NCI-H524 treated with DMSO at 0.1 percent for 48 hours (cell line): ENCODE results near the gene CLTA.
"Not testable (repeated sequence)": the region's sequence is repeated elsewhere in the genome, so short reads cannot be mapped to it uniquely, and the experiment has no call there.

ENCODE experiments used
- DNase-seq: peaks from one replicate; lab custom pipeline; 2025; lab: John Stamatoyannopoulos, UW

Gene CLTA

GRCh38 chr9:36158917-36159316 is 31.8 kb upstream of the CLTA start:
- DNase-seq, result no peak

- DNase-seq, result not testable (repeated sequence)
These were observed 31.2 kb upstream of the CLTA start for GRCh38 chr9:36159509-36159908.

GRCh38 chr9:36160126-36160525 is 30.6 kb upstream of the CLTA start:
- not testable (repeated sequence) for DNase-seq

- no peak for DNase-seq
These were observed 29.5 kb upstream of the CLTA start for GRCh38 chr9:36161187-36161586.

GRCh38 chr9:36162211-36162738 is 28.4 kb upstream of the CLTA start:
- DNase-seq, result no peak

GRCh38 chr9:36163049-36163785 is 27.5 kb upstream of the CLTA start:
- peak; percentile 70 for DNase-seq

GRCh38 chr9:36163786-36164170 is 26.9 kb upstream of the CLTA start:
- no peak for DNase-seq

- no peak for DNase-seq
These were observed 26.3 kb upstream of the CLTA start for GRCh38 chr9:36164372-36164771.

- DNase-seq, result peak; percentile 71
These were observed 25.7 kb upstream of the CLTA start for GRCh38 chr9:36164989-36165388.

GRCh38 chr9:36165826-36166167 is 24.9 kb upstream of the CLTA start:
- no peak for DNase-seq

GRCh38 chr9:36166168-36166927 is 24.4 kb upstream of the CLTA start:
- DNase-seq, result no peak

GRCh38 chr9:36169166-36169565 is 21.6 kb upstream of the CLTA start, which contains the start of gene CCIN:
Gene CCIN (plus strand): TSS chr9:36169388. CDS start chr9:36169503, 115 bp downstream.
- DNase-seq, result no peak

- DNase-seq, result no peak
These were observed 21.0 kb upstream of the CLTA start for GRCh38 chr9:36169708-36170107.

- no peak for DNase-seq
These were observed 20.2 kb upstream of the CLTA start for GRCh38 chr9:36170531-36170930.

GRCh38 chr9:36173861-36174260 is 16.9 kb upstream of the CLTA start:
- no peak for DNase-seq

- DNase-seq, result no peak
These were observed 16.4 kb upstream of the CLTA start for GRCh38 chr9:36174271-36174670.

- no peak for DNase-seq
These were observed 16.0 kb upstream of the CLTA start for GRCh38 chr9:36174731-36175130.

- DNase-seq, result not testable (repeated sequence)
These were observed 15.5 kb upstream of the CLTA start for GRCh38 chr9:36175209-36175608.

- not testable (repeated sequence) for DNase-seq
These were observed 14.2 kb upstream of the CLTA start for GRCh38 chr9:36176496-36176895.

- DNase-seq, result no peak
These were observed 13.2 kb upstream of the CLTA start for GRCh38 chr9:36177571-36177970.

- not testable (repeated sequence) for DNase-seq
These were observed 10.5 kb upstream of the CLTA start for GRCh38 chr9:36180243-36180642.

- no peak for DNase-seq
These were observed 3.3 kb upstream of the CLTA start for GRCh38 chr9:36187414-36187813.

- no peak for DNase-seq
These were observed 2.5 kb upstream of the CLTA start for GRCh38 chr9:36188212-36188611.
